Activated CD8-positive, alpha-beta memory T cell treated with anti-CD3 and anti-CD28 coated beads, Interleukin-2, amount 10 ng/mL, durations not matched to agents 7 days and 5 days (primary cell): Measurements from ENCODE around the gene PSRC1. TPM values are rescaled to one million over a fixed set of nuclear protein-coding genes. Genes with fewer than 3 reads are reported as not detected.
"Not testable (repeated sequence)": the region's sequence is repeated elsewhere in the genome, so short reads cannot be mapped to it uniquely, and the experiment has no call there.

Source experiments
- ATAC-seq: fragments of 150-1000 bp; cut with Tn5 transposase; one replicate; pipeline ENCODE4 v1.10.0; 2021; ENCODE audit warnings: moderate library complexity
- CTCF ChIA-PET: fragments of 350-600 bp; sonication (Branson Sonifier 250); formaldehyde crosslinking; loops from one replicate; lab custom pipeline; 2021; ENCODE audit warnings: antibody characterized with exemption; lab: Charles Lee
- DNase-seq: peaks from one replicate; pipeline ENCODE4 v3.0.0-alpha.2; 2020
- H3K27ac Mint-ChIP-seq: one replicate; pipeline ENCODE4 v1.8.0; 2021; ENCODE audit warnings: mild to moderate bottlenecking, mixed read lengths
- H3K27me3 Mint-ChIP-seq: one replicate; pipeline ENCODE4 v1.8.0; 2021; ENCODE audit warnings: mixed read lengths
- H3K36me3 Mint-ChIP-seq: one replicate; pipeline ENCODE4 v1.8.0; 2021; ENCODE audit warnings: mild to moderate bottlenecking, mixed read lengths
- H3K4me1 Mint-ChIP-seq: one replicate; pipeline ENCODE4 v1.8.0; 2021; ENCODE audit warnings: mixed read lengths
- H3K4me3 Mint-ChIP-seq: one replicate; pipeline ENCODE4 v1.8.0; 2021; ENCODE audit warnings: mild to moderate bottlenecking, moderate library complexity, mixed read lengths
- H3K9me3 Mint-ChIP-seq: one replicate; pipeline ENCODE4 v1.8.0; 2022; ENCODE audit warnings: low read depth, mixed read lengths
- total RNA-seq, 2 experiments: library from RNA; stranded (reverse); gene quantifications; one replicate each; pipeline ENCODE4 v1.2.3, GENCODE V29; 2021

PSRC1 gene
- total RNA-seq, 2 experiments from 2014 or later: 19.6 to 36.1 TPM

GRCh38 chr1:109290998-109291397, 8.1 kb upstream of the PSRC1 start:
- CTCF ChIA-PET: no interaction called here
- no peaks in the 10 kb centered on the region for H3K36me3 Mint-ChIP-seq

GRCh38 chr1:109290137-109290536, 7.2 kb upstream of the PSRC1 start:
- Mint-ChIP-seq H3K9me3 (no peaks in the 10 kb centered on the region), H3K27me3 (peaks cover 25% of the 10 kb centered on the region), H3K36me3 (no peaks in the 10 kb centered on the region), H3K27ac (no peak overlapping the region), H3K4me3 (no peak overlapping the region), H3K4me1 (no peaks in the 10 kb centered on the region)
- CTCF ChIA-PET: no interaction called here
- no peak for DNase-seq
- no peak for ATAC-seq

More at GRCh38 chr1:109290998-109291397, 8.1 kb upstream of the PSRC1 start:
- no peak overlapping the region for H3K27ac Mint-ChIP-seq
- no peak overlapping the region for H3K4me3 Mint-ChIP-seq
- DNase-seq (no peak), ATAC-seq (no peak)
- H3K4me1 Mint-ChIP-seq: peaks cover 3% of the 10 kb centered on the region
- H3K9me3 Mint-ChIP-seq: no peaks in the 10 kb centered on the region
- peaks cover 32% of the 10 kb centered on the region for H3K27me3 Mint-ChIP-seq

GRCh38 chr1:109286762-109287161, 3.8 kb upstream of the PSRC1 start:
- not testable (repeated sequence) for H3K4me3 Mint-ChIP-seq

GRCh38 chr1:109283748-109284600, 1.0 kb upstream of the PSRC1 start:
- no peak for ATAC-seq
- Mint-ChIP-seq H3K36me3 (peaks cover 15% of the 10 kb centered on the region), H3K27me3 (peaks cover 3% of the 10 kb centered on the region), H3K4me3 (peak overlapping the region; percentile 98), H3K4me1 (peaks cover 25% of the 10 kb centered on the region), H3K27ac (peak overlapping the region; percentile 96), H3K9me3 (no peaks in the 10 kb centered on the region)
- CTCF ChIA-PET: interaction anchor here (0.8 to 9.5 kb wide), 4 partner anchors 108 to 356 kb away, joined by 3 to 196 read pairs (median 3); partner anchors contain the start of gene SORT1
- DNase-seq: peak; percentile 71

More at GRCh38 chr1:109286762-109287161, 3.8 kb upstream of the PSRC1 start:
- H3K9me3 Mint-ChIP-seq, DNase-seq, ATAC-seq, H3K27me3 Mint-ChIP-seq, CTCF ChIA-PET, H3K27ac Mint-ChIP-seq, H3K36me3 Mint-ChIP-seq: not testable (repeated sequence)
- H3K4me1 Mint-ChIP-seq: peaks cover 19% of the 10 kb centered on the region

- Mint-ChIP-seq H3K27ac (peak overlapping the region; percentile 96), H3K36me3 (peaks cover 15% of the 10 kb centered on the region), H3K27me3 (no peaks in the 10 kb centered on the region), H3K4me3 (peak overlapping the region; percentile 98), H3K4me1 (peaks cover 27% of the 10 kb centered on the region), H3K9me3 (no peaks in the 10 kb centered on the region)
- DNase-seq (no peak), ATAC-seq (no peak)
- CTCF ChIA-PET: interaction anchor here (0.7 to 9.5 kb wide), 14 partner anchors 19 to 357 kb away, joined by 3 to 196 read pairs (median 4); partner anchors contain the start of genes ATXN7L2, CYB561D1, GNAI3 and PSMA5
Observed at GRCh38 chr1:109282497-109282951, 421 bp downstream of the PSRC1 start.

GRCh38 chr1:109281680-109282496, 1.1 kb downstream of the PSRC1 start:
- no peak for DNase-seq
- H3K4me3 Mint-ChIP-seq: peak overlapping the region; percentile 98
- H3K36me3 Mint-ChIP-seq: peaks cover 15% of the 10 kb centered on the region
- H3K27me3 Mint-ChIP-seq: no peaks in the 10 kb centered on the region
- no peaks in the 10 kb centered on the region for H3K9me3 Mint-ChIP-seq
- CTCF ChIA-PET: interaction anchor here (0.9 to 9.5 kb wide), 9 partner anchors 18 to 358 kb away, joined by 3 to 196 read pairs (median 4); partner anchors contain the start of genes ATXN7L2, GNAI3 and SORT1
- H3K27ac Mint-ChIP-seq: peak overlapping the region; percentile 96
- ATAC-seq: no peak
- peaks cover 33% of the 10 kb centered on the region for H3K4me1 Mint-ChIP-seq

- H3K36me3 Mint-ChIP-seq: peaks cover 15% of the 10 kb centered on the region
- ATAC-seq (no peak), DNase-seq (no peak)
- no peaks in the 10 kb centered on the region for H3K27me3 Mint-ChIP-seq
- CTCF ChIA-PET: interaction anchor here (9.5 kb wide), 1 partner anchor 119 kb away, joined by 196 read pairs; the partner anchor contains the start of gene SORT1
- H3K9me3 Mint-ChIP-seq: no peaks in the 10 kb centered on the region
- H3K27ac Mint-ChIP-seq: no peak overlapping the region
- H3K4me1 Mint-ChIP-seq: peaks cover 33% of the 10 kb centered on the region
- no peak overlapping the region for H3K4me3 Mint-ChIP-seq
Observed at GRCh38 chr1:109280862-109281261, 2.1 kb downstream of the PSRC1 start.

- Mint-ChIP-seq H3K27me3 (no peaks in the 10 kb centered on the region), H3K4me3 (no peak overlapping the region), H3K9me3 (no peaks in the 10 kb centered on the region), H3K36me3 (peaks cover 15% of the 10 kb centered on the region), H3K27ac (no peak overlapping the region), H3K4me1 (peaks cover 33% of the 10 kb centered on the region)
- no peak for DNase-seq
- ATAC-seq: no peak
- CTCF ChIA-PET: interaction anchor here (1.4 to 9.5 kb wide), 6 partner anchors 14 to 262 kb away, joined by 3 to 196 read pairs (median 14); partner anchors contain the start of genes CYB561D1 and SORT1
Observed at GRCh38 chr1:109279615-109280278, 3.2 kb downstream of the PSRC1 start.

- Mint-ChIP-seq H3K4me1 (peaks cover 22% of the 10 kb centered on the region), H3K27me3 (no peaks in the 10 kb centered on the region), H3K27ac (peak overlapping the region; percentile 44), H3K9me3 (no peaks in the 10 kb centered on the region), H3K4me3 (no peak overlapping the region), H3K36me3 (peaks cover 14% of the 10 kb centered on the region)
- peak; percentile 83 for DNase-seq
- CTCF ChIA-PET: interaction anchor here (0.7 to 9.5 kb wide), 27 partner anchors 10 to 271 kb away, joined by 3 to 196 read pairs (median 5); partner anchors contain the start of genes AMIGO1, CYB561D1, GNAI3 and SORT1
- peak; percentile 83 for ATAC-seq
Observed at GRCh38 chr1:109277434-109278204, 5.3 kb downstream of the PSRC1 start.

- no peak for DNase-seq
- H3K9me3 Mint-ChIP-seq: no peaks in the 10 kb centered on the region
- no peak overlapping the region for H3K4me3 Mint-ChIP-seq
- peaks cover 10% of the 10 kb centered on the region for H3K36me3 Mint-ChIP-seq
- no peak for ATAC-seq
- H3K27ac Mint-ChIP-seq: no peak overlapping the region
- CTCF ChIA-PET: interaction anchor here (1.0 to 9.5 kb wide), 5 partner anchors 11 to 255 kb away, joined by 3 to 196 read pairs (median 13); partner anchors contain the start of gene SORT1
- no peaks in the 10 kb centered on the region for H3K27me3 Mint-ChIP-seq
- H3K4me1 Mint-ChIP-seq: peaks cover 10% of the 10 kb centered on the region
Observed at GRCh38 chr1:109275706-109276345, 7.1 kb downstream of the PSRC1 start.

- H3K9me3 Mint-ChIP-seq: no peaks in the 10 kb centered on the region
- peaks cover 4% of the 10 kb centered on the region for H3K36me3 Mint-ChIP-seq
- H3K4me1 Mint-ChIP-seq: peaks cover 10% of the 10 kb centered on the region
- H3K4me3 Mint-ChIP-seq: no peak overlapping the region
- DNase-seq (no peak), ATAC-seq (no peak)
- CTCF ChIA-PET: interaction anchor here (9.5 kb wide), 1 partner anchor 125 kb away, joined by 196 read pairs; the partner anchor contains the start of gene SORT1
- no peak overlapping the region for H3K27ac Mint-ChIP-seq
- H3K27me3 Mint-ChIP-seq: no peaks in the 10 kb centered on the region
Observed at GRCh38 chr1:109274533-109275476, 8.1 kb downstream of the PSRC1 start.
